B cell (primary cell): ENCODE data around the gene FARP1.

ENCODE experiments used
- EZH2 ChIP-seq: IDR thresholded peaks from 2 replicates; pipeline ENCODE4 v1.6.1; 2012; ENCODE audit warnings: borderline replicate concordance, low read depth, mild to moderate bottlenecking, moderate library complexity, low read length; ENCODE audit not compliant: insufficient read depth, poor library complexity, severe bottlenecking
- TF ChIP-seq, protein P1 (sequence below): fragments of 200-600 bp; IDR thresholded peaks from one replicate; pipeline ENCODE4 v1.8.0; 2022; ENCODE audit warnings: antibody characterized with exemption, mild to moderate bottlenecking

GRCh38 chr13:98216711-98217285, 73.9 kb downstream of the FARP1 start:
- TF ChIP-seq, protein P1, sequence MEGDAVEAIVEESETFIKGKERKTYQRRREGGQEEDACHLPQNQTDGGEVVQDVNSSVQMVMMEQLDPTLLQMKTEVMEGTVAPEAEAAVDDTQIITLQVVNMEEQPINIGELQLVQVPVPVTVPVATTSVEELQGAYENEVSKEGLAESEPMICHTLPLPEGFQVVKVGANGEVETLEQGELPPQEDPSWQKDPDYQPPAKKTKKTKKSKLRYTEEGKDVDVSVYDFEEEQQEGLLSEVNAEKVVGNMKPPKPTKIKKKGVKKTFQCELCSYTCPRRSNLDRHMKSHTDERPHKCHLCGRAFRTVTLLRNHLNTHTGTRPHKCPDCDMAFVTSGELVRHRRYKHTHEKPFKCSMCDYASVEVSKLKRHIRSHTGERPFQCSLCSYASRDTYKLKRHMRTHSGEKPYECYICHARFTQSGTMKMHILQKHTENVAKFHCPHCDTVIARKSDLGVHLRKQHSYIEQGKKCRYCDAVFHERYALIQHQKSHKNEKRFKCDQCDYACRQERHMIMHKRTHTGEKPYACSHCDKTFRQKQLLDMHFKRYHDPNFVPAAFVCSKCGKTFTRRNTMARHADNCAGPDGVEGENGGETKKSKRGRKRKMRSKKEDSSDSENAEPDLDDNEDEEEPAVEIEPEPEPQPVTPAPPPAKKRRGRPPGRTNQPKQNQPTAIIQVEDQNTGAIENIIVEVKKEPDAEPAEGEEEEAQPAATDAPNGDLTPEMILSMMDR: no peak
- TF ChIP-seq EZH2: no peak
